Endothelial cell of umbilical vein (primary cell): Measurements from ENCODE around the gene S100A3. TPM values are rescaled to one million over a fixed set of nuclear protein-coding genes. Genes with fewer than 3 reads are reported as not detected.

Experiments used
- BruUV-seq: library from RNA; stranded (reverse); fragments of 400-500 nt; replicated peaks from 2 replicates; lab custom pipeline; 2021; lab: Mats Ljungman, UMichigan
- CTCF ChIA-PET: fragments of 300-600, 350-600 bp; sonication (Branson Sonifier 250); formaldehyde crosslinking; loops from one replicate; lab custom pipeline; 2021; ENCODE audit warnings: antibody characterized with exemption, inconsistent platforms; lab: Charles Lee
- POLR2A ChIA-PET: fragments of 300-600, 350-600 bp; sonication (Branson Sonifier 250); formaldehyde crosslinking; loops from one replicate; lab custom pipeline; 2021; ENCODE audit warnings: antibody characterized with exemption, inconsistent platforms; lab: Charles Lee
- DNase-seq: peaks from one replicate; pipeline ENCODE4 v3.0.0-alpha.2; 2011; ENCODE audit warnings: low read depth, low spot score
- FAIRE-seq: peaks from 2 replicates; lab custom pipeline; 2011; peaks lifted over from hg19 to GRCh38; lab: Jason Lieb, UNC
- H2AFZ ChIP-seq: 2 replicates; pipeline ENCODE4 v1.6.0; 2012; ENCODE audit warnings: low read depth, low read length, control low read depth, inconsistent platforms
- H3K27ac ChIP-seq: 2 replicates; pipeline ENCODE4 v1.5.1; 2011; ENCODE audit warnings: low read depth, mild to moderate bottlenecking, control low read depth, low read length, moderate library complexity; ENCODE audit not compliant: insufficient read depth
- H3K27me3 ChIP-seq, 2 experiments: 2 replicates each; pipeline versions ENCODE4 v1.6.0 to v1.6.1; 2011; ENCODE audit warnings: low read length in 2 of 2, mixed read lengths in 1 of 2; ENCODE audit not compliant: control insufficient read depth in 2 of 2, insufficient read depth in 2 of 2
- H3K36me3 ChIP-seq, 2 experiments: 2 replicates in 1 of 2; 3 replicates in 1 of 2; pipeline ENCODE4 v1.5.1; 2011; ENCODE audit warnings: low read length in 2 of 2, mild to moderate bottlenecking in 1 of 2, moderate library complexity in 1 of 2; ENCODE audit not compliant: control insufficient read depth in 2 of 2, insufficient read depth in 2 of 2; ENCODE audit errors: extremely low read depth in 1 of 2
- H3K4me1 ChIP-seq: 3 replicates; pipeline ENCODE4 v1.5.1; 2011; ENCODE audit warnings: mild to moderate bottlenecking, low read length; ENCODE audit not compliant: control insufficient read depth, insufficient read depth; ENCODE audit errors: extremely low read depth
- H3K4me2 ChIP-seq: 2 replicates; pipeline ENCODE4 v1.6.1; 2011; ENCODE audit warnings: low read length, control low read depth, mixed read lengths; ENCODE audit not compliant: insufficient read depth
- H3K4me3 ChIP-seq, 3 experiments: fragments of 200-600 bp in 1 of 3; sonication (generic), shearing (Covaris generic) in 1 of 3; replicated peaks in 1 of 3; 2 replicates each; pipeline ENCODE4 v1.5.1; 2011 to 2016; ENCODE audit warnings: control low read depth in 3 of 3, low read length in 3 of 3, mild to moderate bottlenecking in 2 of 3, inconsistent platforms in 1 of 3, low read depth in 1 of 3, moderate library complexity in 1 of 3; ENCODE audit not compliant: insufficient read depth in 1 of 3
- H3K79me2 ChIP-seq: 2 replicates; pipeline ENCODE4 v1.6.0; 2012; ENCODE audit warnings: low read length, inconsistent platforms; ENCODE audit not compliant: control insufficient read depth, insufficient read depth
- H3K9ac ChIP-seq: replicated peaks from 2 replicates; pipeline ENCODE3; 2011; ENCODE audit warnings: low read length, control low read depth; ENCODE audit not compliant: insufficient read depth; ENCODE audit errors: extremely low read depth
- H3K9me1 ChIP-seq: replicated peaks from 3 replicates; pipeline ENCODE4 v1.6.0; 2011; ENCODE audit warnings: mild to moderate bottlenecking, low read length; ENCODE audit not compliant: control insufficient read depth, insufficient read depth; ENCODE audit errors: extremely low read depth
- H3K9me3 ChIP-seq: replicated peaks from 2 replicates; pipeline ENCODE4 v1.5.1; 2012; ENCODE audit warnings: low read length, inconsistent platforms; ENCODE audit not compliant: control insufficient read depth, insufficient read depth
- H4K20me1 ChIP-seq: replicated peaks from 2 replicates; pipeline ENCODE3; 2011; ENCODE audit warnings: mild to moderate bottlenecking, low read length; ENCODE audit not compliant: control insufficient read depth, insufficient read depth; ENCODE audit errors: extremely low read depth
- EZH2 ChIP-seq: IDR thresholded peaks from 2 replicates; pipeline ENCODE4 v1.6.1; 2012; ENCODE audit warnings: borderline replicate concordance, low read depth, mild to moderate bottlenecking, moderate library complexity, low read length, inconsistent platforms; ENCODE audit not compliant: severe bottlenecking
- FOS ChIP-seq: IDR thresholded peaks from 2 replicates; pipeline ENCODE4 v1.6.1; 2011; ENCODE audit warnings: mild to moderate bottlenecking, low read length, moderate library complexity, borderline replicate concordance; ENCODE audit not compliant: insufficient read depth
- GATA2 ChIP-seq: IDR thresholded peaks from 2 replicates; pipeline ENCODE4 v1.7.0; 2011; ENCODE audit warnings: low read depth, mild to moderate bottlenecking, moderate library complexity, mixed read lengths, low read length; ENCODE audit not compliant: insufficient read length, insufficient read depth
- JUN ChIP-seq: IDR thresholded peaks from 2 replicates; pipeline ENCODE4 v1.6.1; 2011; ENCODE audit warnings: borderline replicate concordance, low read depth; ENCODE audit not compliant: insufficient read length, insufficient read depth
- MYC ChIP-seq: IDR thresholded peaks from one replicate; pipeline ENCODE4 v1.6.1; 2011; ENCODE audit warnings: mild to moderate bottlenecking, low read depth, low read length
- POLR2A ChIP-seq: IDR thresholded peaks from 2 replicates; pipeline ENCODE4 v1.6.1; 2012; ENCODE audit warnings: low read depth, mild to moderate bottlenecking, control low read depth, low read length
- POLR2AphosphoS5 ChIP-seq: IDR thresholded peaks from 2 replicates; pipeline ENCODE4 v1.6.1; 2012; ENCODE audit warnings: low read depth, mild to moderate bottlenecking, control low read depth, low read length, moderate library complexity; ENCODE audit not compliant: insufficient read depth
- dilution Hi-C: fragments of 300-500 bp; cut with MboI; formaldehyde crosslinking; loops from one replicate; pipeline ENCODE4 v1.15.0; 2019; ENCODE audit warnings: low sequenced_read_pairs; ENCODE audit not compliant: extremely low pct_ligation_motif_present
- intact Hi-C: fragments of 100-400 bp; cut with micrococcal nuclease; formaldehyde crosslinking; loops from one replicate; pipeline ENCODE4 v1.10.0; 2022
- polyA plus RNA-seq, 4 experiments: library from polyadenylated mRNA; depleted of rRNA in 3 of 4; stranded (reverse) in 3 of 4; unstranded in 1 of 4; fragments of >200 nt; gene quantifications; 2 replicates each; pipeline versions ENCODE4 v1.2.1 to v1.2.3, GENCODE V29; 2011 to 2012; ENCODE audit warnings: missing spikeins in 1 of 4
- total RNA-seq: library from RNA; stranded (reverse); gene quantifications from 2 replicates; pipeline ENCODE4 v1.2.3, GENCODE V29; 2021
- TF ChIP-seq, protein P1 (sequence below): IDR thresholded peaks from 2 replicates; pipeline ENCODE4 v1.6.1; 2011; ENCODE audit not compliant: insufficient read depth, insufficient read length
- TF ChIP-seq, protein P2 (sequence below), 2 donors: IDR thresholded peaks; 1 replicate in 1 of 2; 2 replicates in 1 of 2; pipeline ENCODE4 v1.5.1; 2011; ENCODE audit warnings: low read length in 2 of 2, mild to moderate bottlenecking in 2 of 2, moderate library complexity in 2 of 2, control low read depth in 1 of 2, inconsistent platforms in 1 of 2, low read depth in 1 of 2; ENCODE audit not compliant: insufficient read depth in 1 of 2; ENCODE audit errors: extremely low read depth in 1 of 2

S100A3 gene
- total and polyA plus RNA-seq, 2 donors (not counting 3 experiments of a cell fraction or from before 2014, with no cell fraction given): 0.42 to 1.3 TPM

DNA sequence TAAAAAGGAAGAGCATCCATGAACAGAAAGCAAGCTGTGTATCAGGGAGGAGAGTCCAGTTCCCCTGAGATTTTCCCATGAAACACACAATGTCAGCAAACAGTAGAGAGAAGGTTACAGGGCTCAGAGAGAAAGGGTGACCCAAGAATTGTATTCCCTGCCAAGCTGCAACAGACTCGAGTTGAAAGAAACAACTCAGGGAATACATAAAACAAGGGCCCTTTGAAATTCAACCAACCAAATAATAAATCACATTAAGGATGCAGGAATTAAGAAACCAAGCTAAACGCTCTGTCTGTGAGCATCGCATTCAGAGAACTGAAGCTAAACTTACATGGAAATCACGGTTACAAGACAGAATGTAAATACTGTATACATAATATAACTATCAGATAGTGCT is 43.7 kb upstream of the S100A3 start:
- CTCF ChIA-PET: interaction anchor here (1.4 to 2.7 kb wide), 3 partner anchors 15 to 34 kb away, joined by 5 to 12 read pairs (median 5); partner anchors contain the start of genes S100A1 and S100A13

More for the DNA sequence above, 43.7 kb upstream of the S100A3 start:
- FAIRE-seq (no peak), DNase-seq (no peak)
- no TSS peak for BruUV-seq
- no peak for TF ChIP-seq EZH2
- no peak for TF ChIP-seq GATA2
- no peak for TF ChIP-seq MYC
- no peak for TF ChIP-seq POLR2A
- TF ChIP-seq FOS: no peak
- TF ChIP-seq, protein P1, sequence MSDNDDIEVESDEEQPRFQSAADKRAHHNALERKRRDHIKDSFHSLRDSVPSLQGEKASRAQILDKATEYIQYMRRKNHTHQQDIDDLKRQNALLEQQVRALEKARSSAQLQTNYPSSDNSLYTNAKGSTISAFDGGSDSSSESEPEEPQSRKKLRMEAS: no peak
- TF ChIP-seq, protein P2, sequence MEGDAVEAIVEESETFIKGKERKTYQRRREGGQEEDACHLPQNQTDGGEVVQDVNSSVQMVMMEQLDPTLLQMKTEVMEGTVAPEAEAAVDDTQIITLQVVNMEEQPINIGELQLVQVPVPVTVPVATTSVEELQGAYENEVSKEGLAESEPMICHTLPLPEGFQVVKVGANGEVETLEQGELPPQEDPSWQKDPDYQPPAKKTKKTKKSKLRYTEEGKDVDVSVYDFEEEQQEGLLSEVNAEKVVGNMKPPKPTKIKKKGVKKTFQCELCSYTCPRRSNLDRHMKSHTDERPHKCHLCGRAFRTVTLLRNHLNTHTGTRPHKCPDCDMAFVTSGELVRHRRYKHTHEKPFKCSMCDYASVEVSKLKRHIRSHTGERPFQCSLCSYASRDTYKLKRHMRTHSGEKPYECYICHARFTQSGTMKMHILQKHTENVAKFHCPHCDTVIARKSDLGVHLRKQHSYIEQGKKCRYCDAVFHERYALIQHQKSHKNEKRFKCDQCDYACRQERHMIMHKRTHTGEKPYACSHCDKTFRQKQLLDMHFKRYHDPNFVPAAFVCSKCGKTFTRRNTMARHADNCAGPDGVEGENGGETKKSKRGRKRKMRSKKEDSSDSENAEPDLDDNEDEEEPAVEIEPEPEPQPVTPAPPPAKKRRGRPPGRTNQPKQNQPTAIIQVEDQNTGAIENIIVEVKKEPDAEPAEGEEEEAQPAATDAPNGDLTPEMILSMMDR (IDR thresholded peaks at IDR 0.05; ENCODE audit: extremely low read depth in 1 of 2, insufficient read depth in 1 of 2, low read depth in 1 of 2, low read length in 2 of 2): no peak
- no peak for TF ChIP-seq POLR2AphosphoS5
- TF ChIP-seq JUN: no peak
- Histone ChIP-seq H3K9me1 (no peaks in the 10 kb centered on the region), H2AFZ (no peak overlapping the region), H3K4me3 (no peak overlapping the region), H3K9me3 (no peaks in the 10 kb centered on the region), H3K9ac (no peak overlapping the region), H3K4me1 (no peaks in the 10 kb centered on the region), H4K20me1 (no peaks in the 10 kb centered on the region), H3K79me2 (no peaks in the 10 kb centered on the region), H3K27ac (no peak overlapping the region), H3K4me2 (no peak overlapping the region), H3K36me3 (no peaks in the 10 kb centered on the region), H3K27me3 (no peaks in the 10 kb centered on the region)
- POLR2A ChIA-PET: interaction anchor here (0.7 to 0.9 kb wide), 2 partner anchors 16 to 35 kb away, joined by 3 to 4 read pairs; partner anchors contain the start of gene S100A13
- dilution Hi-C loops: no loop called here
- intact Hi-C loops: no loop called here
